AG09319 (cell line): Measurements from ENCODE around the gene SPATA9.
A peak's percentile ranks its signal among the peaks of the same experiment; 100 is the strongest.

ENCODE experiments used
- DNase-seq: peaks from one replicate; pipeline ENCODE4 v3.0.0-alpha.2; 2010; ENCODE audit warnings: low read depth; ENCODE audit errors: extremely low read depth
- CTCF ChIP-seq: IDR thresholded peaks from 2 replicates; pipeline ENCODE4 v1.5.1; 2011; ENCODE audit warnings: low read depth, mild to moderate bottlenecking, inconsistent platforms, low read length, moderate library complexity

Gene SPATA9

GRCh38 chr5:95682891-95683290, at the start of gene SPATA9:
TSS of gene SPATA9 (minus strand) at chr5:95682991. CDS start at chr5:95682854, 137 bp downstream.
- TF ChIP-seq CTCF, result no peak
- DNase-seq, result no peak

GRCh38 chr5:95731571-95732554, 49.1 kb upstream of the SPATA9 start:
- no peak for DNase-seq
- no peak for TF ChIP-seq CTCF

- peak; percentile 86 for DNase-seq
- TF ChIP-seq CTCF, result no peak; the same call in 1 of the 2 replicates
Measured at GRCh38 chr5:95730730-95731570, 48.2 kb upstream of the SPATA9 start, which contains the start of gene RHOBTB3. TSS of gene RHOBTB3 (plus strand) at chr5:95731336. CDS start at chr5:95731683, 347 bp downstream.

- DNase-seq, result no peak
- no peak for TF ChIP-seq CTCF
Measured at GRCh38 chr5:95730011-95730700, 47.4 kb upstream of the SPATA9 start.

- no peak for DNase-seq
- TF ChIP-seq CTCF, result no peak
Measured at GRCh38 chr5:95729115-95730010, 46.6 kb upstream of the SPATA9 start.

- no peak for DNase-seq
- TF ChIP-seq CTCF, result no peak
Measured at GRCh38 chr5:95728494-95729114, 45.8 kb upstream of the SPATA9 start.
